Left ventricle myocardium inferior (tissue), 1 donor: ENCODE results near the gene OSBPL3. TPM values are rescaled to one million over a fixed set of nuclear protein-coding genes. Genes with fewer than 3 reads are reported as not detected.

ENCODE experiments used
- DNase-seq: peaks from one replicate; pipeline ENCODE4 v3.0.0-alpha.2; 2020
- H3K27ac ChIP-seq: fragments of 200-600 bp; replicated peaks from 2 replicates; pipeline ENCODE4 v1.8.0; 2021
- H3K27me3 ChIP-seq: fragments of 200-600 bp; 2 replicates; pipeline ENCODE4 v1.8.0; 2021; ENCODE audit warnings: low read depth
- H3K36me3 ChIP-seq: fragments of 200-600 bp; 2 replicates; pipeline ENCODE4 v1.8.0; 2021
- H3K4me1 ChIP-seq: fragments of 200-600 bp; 2 replicates; pipeline ENCODE4 v1.8.0; 2021
- H3K4me3 ChIP-seq: fragments of 200-600 bp; 2 replicates; pipeline ENCODE4 v1.8.0; 2021; ENCODE audit warnings: mild to moderate bottlenecking, moderate library complexity
- H3K9me3 ChIP-seq: fragments of 200-600 bp; replicated peaks from 2 replicates; pipeline ENCODE4 v1.8.0; 2021
- intact Hi-C: fragments of 100-400 bp; cut with micrococcal nuclease; formaldehyde crosslinking; loops from one replicate; pipeline ENCODE4 v1.11.0; 2022
- total RNA-seq: library from RNA; stranded (reverse); fragmentation: NEBNext Ultra II Directional; extraction: Animal tissue kit (Norgen Biotek cat#: 25700); gene quantifications from one replicate; pipeline ENCODE4 v1.2.1, GENCODE V29; 2021
- TF ChIP-seq, protein P1 (sequence below): fragments of 200-600 bp; IDR thresholded peaks from 2 replicates; pipeline ENCODE4 v1.8.0; 2021; ENCODE audit warnings: antibody characterized with exemption, mild to moderate bottlenecking, borderline replicate concordance
- donor health status: DM: no; HTN: yes; CAD: no; lungs with severe emphysema.

OSBPL3 gene
- total RNA-seq, 1 donor from 2014 or later = 4.3 TPM

DNA sequence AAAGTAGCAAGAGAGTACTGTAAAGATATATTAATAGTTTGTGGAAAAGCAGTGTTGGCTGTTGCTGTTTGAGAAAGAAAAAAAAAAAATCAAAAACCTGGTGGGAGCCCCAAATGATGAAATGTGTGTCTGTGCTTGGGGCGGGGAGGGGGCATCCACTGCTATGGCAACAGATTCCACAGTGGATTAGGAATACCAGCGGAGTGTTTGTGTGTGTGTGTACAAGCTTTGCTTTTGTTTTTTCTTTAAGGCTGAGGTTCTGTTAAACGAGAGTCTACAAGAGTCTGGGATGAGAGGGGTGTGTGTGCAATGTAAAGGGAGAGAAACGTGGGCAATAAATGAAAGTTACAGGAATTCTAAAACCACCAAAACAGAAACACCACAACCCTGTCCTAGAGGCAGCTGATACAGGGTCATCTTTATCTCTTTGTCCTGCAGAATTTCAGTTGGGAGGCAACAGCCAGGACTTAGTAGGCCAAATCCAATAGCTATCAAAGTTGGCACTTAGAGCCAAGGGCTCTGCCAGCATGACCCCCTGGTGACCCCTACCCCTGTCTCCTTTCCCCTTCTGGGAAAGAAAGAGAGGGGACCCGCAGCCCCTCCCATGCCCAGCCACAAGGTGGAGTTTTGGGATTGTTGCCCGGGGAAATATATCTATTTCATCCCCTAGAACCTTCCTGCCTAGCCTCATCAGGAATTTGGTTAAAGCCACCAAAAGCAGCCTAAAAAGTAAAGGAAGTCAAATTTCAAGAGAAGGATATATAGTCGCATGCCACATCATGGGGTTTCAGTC, 85.4 kb downstream of the OSBPL3 start:
- TF ChIP-seq, protein P1, sequence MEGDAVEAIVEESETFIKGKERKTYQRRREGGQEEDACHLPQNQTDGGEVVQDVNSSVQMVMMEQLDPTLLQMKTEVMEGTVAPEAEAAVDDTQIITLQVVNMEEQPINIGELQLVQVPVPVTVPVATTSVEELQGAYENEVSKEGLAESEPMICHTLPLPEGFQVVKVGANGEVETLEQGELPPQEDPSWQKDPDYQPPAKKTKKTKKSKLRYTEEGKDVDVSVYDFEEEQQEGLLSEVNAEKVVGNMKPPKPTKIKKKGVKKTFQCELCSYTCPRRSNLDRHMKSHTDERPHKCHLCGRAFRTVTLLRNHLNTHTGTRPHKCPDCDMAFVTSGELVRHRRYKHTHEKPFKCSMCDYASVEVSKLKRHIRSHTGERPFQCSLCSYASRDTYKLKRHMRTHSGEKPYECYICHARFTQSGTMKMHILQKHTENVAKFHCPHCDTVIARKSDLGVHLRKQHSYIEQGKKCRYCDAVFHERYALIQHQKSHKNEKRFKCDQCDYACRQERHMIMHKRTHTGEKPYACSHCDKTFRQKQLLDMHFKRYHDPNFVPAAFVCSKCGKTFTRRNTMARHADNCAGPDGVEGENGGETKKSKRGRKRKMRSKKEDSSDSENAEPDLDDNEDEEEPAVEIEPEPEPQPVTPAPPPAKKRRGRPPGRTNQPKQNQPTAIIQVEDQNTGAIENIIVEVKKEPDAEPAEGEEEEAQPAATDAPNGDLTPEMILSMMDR = peak; percentile 58
- DNase-seq = no peak
- Histone ChIP-seq H3K27ac (no peak overlapping the region), H3K27me3 (no peaks in the 10 kb centered on the region), H3K4me1 (peaks cover 20% of the 10 kb centered on the region), H3K9me3 (no peaks in the 10 kb centered on the region), H3K4me3 (no peak overlapping the region), H3K36me3 (no peaks in the 10 kb centered on the region)
- intact Hi-C loops = no loop called here

DNA sequence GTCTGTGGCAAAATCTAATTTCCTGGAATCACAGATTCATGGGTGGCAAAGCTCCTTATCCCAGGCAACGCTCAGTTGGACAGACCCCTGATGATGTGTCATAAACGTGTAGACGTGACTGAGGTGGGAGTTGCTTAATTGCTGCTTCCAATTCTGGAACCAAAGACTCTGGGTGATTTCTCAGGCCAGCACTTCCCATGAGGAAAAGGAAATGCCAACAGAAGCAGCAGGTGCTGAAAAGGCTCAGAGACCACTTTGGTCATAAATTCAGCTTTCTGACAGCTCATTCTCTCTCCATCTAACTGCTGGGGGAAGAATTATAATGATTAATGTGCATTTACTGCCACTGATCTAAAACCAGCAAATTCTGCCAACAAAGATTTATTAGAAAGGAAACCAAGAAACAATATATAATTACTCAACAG, 88.7 kb downstream of the OSBPL3 start:
- no peaks in the 10 kb centered on the region for H3K9me3 ChIP-seq
- no peak overlapping the region for H3K4me3 ChIP-seq
- TF ChIP-seq, protein P1 = no peak
- DNase-seq = no peak
- H3K27me3 ChIP-seq = no peaks in the 10 kb centered on the region
- H3K4me1 ChIP-seq = peaks cover 20% of the 10 kb centered on the region
- H3K27ac ChIP-seq = no peak overlapping the region
- H3K36me3 ChIP-seq = no peaks in the 10 kb centered on the region
- intact Hi-C loops = no loop called here

DNA sequence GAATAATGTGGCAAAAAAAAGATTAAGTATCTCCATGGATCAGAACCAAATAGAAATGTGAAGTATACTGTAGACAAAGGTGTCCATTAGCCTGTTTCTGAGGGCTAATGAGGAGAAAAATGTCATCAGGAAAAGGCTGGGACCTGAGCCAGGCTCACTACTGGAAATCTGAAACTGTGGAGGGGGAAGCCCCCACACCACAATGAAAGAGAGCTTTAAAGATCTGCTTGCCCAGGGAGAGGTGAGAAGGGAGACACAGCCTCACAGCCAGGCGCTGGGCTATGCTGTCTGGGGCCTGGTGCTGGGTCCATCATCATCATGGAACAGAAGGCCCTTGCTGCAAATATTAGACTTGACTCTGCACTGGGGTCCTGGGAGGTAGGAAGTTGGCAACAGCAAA, 90.4 kb downstream of the OSBPL3 start:
- Histone ChIP-seq H3K27me3 (no peaks in the 10 kb centered on the region), H3K4me1 (peaks cover 5% of the 10 kb centered on the region), H3K36me3 (no peaks in the 10 kb centered on the region), H3K9me3 (no peaks in the 10 kb centered on the region), H3K4me3 (no peak overlapping the region), H3K27ac (no peak overlapping the region)
- intact Hi-C loops = no loop called here
- no peak for DNase-seq
- TF ChIP-seq, protein P1 = no peak

DNA sequence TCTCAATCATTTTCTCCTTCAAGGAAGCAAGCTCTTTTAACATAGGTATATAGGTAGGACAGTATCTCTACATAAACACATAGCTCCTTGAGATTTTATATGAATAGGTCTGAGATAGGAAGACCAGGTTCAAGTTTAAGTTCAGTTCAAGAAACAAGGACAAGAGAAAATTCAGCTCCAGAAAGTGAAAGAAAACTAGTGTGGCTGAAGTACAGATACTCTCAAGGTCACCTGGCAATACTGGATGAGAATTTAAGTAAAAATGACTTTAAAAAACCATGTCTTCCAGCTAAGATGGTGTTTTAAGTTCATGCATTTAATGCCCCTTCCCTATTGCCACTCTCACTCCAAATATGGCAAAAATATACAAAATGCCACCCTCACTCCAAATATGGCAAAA, 91.3 kb downstream of the OSBPL3 start:
- Histone ChIP-seq H3K27ac (no peak overlapping the region), H3K36me3 (no peaks in the 10 kb centered on the region), H3K4me3 (no peak overlapping the region), H3K4me1 (peaks cover 8% of the 10 kb centered on the region), H3K27me3 (no peaks in the 10 kb centered on the region), H3K9me3 (no peaks in the 10 kb centered on the region)
- TF ChIP-seq, protein P1 = no peak
- no peak for DNase-seq
- intact Hi-C loops = no loop called here

DNA sequence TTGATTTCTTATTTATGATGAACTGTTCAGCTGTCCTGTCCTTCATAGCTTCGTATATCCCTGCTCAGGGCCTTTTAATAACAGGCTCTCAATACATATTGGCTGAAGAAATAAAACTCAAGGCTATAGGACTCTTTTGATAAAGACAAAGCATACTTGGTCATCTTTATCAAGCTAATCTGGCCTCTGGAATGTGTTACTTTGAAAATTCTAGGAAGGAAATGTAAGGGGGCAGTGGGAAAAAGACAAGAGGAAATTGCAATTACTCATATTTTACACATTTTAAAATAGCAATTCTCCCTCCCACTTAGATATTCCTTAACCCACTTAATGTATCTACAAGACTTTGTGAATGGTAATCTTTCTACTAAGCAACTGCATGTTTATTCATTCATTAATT, 94.3 kb downstream of the OSBPL3 start:
- no peak for DNase-seq
- H3K27ac ChIP-seq = no peak overlapping the region
- intact Hi-C loops = no loop called here
- peaks cover 25% of the 10 kb centered on the region for H3K4me1 ChIP-seq
- TF ChIP-seq, protein P1 = no peak
- no peaks in the 10 kb centered on the region for H3K27me3 ChIP-seq
- no peak overlapping the region for H3K4me3 ChIP-seq
- H3K36me3 ChIP-seq = no peaks in the 10 kb centered on the region
- H3K9me3 ChIP-seq = no peaks in the 10 kb centered on the region
